Bronchial epithelial cell (primary cell): ENCODE measurements around the gene ZNRF2. TPM values are rescaled to one million over a fixed set of nuclear protein-coding genes. Genes with fewer than 3 reads are reported as not detected.
"Not testable (repeated sequence)": the region's sequence is repeated elsewhere in the genome, so short reads cannot be mapped to it uniquely, and the experiment has no call there.

Experiments
- DNase-seq: peaks from one replicate; pipeline ENCODE4 v3.0.0-alpha.2; 2010; ENCODE audit warnings: low read depth
- FAIRE-seq: peaks from 2 replicates; lab custom pipeline; 2011; peaks lifted over from hg19 to GRCh38; lab: Jason Lieb, UNC
- H3K27me3 ChIP-seq: 2 replicates; pipeline ENCODE4 v1.5.1; 2011; ENCODE audit warnings: low read length; ENCODE audit not compliant: control insufficient read depth, insufficient read depth
- H3K36me3 ChIP-seq: 2 replicates; pipeline ENCODE4 v1.5.1; 2011; ENCODE audit warnings: low read length; ENCODE audit not compliant: control insufficient read depth, insufficient read depth
- H3K4me3 ChIP-seq: 2 replicates; pipeline ENCODE4 v1.5.1; 2011; ENCODE audit warnings: mild to moderate bottlenecking, low read depth, low read length, control low read depth
- total RNA-seq: library from RNA; depleted of rRNA; stranded (reverse); fragments of >200 nt; gene quantifications from 2 replicates; pipeline ENCODE4 v1.2.1, GENCODE V29; 2014
- TF ChIP-seq, protein P1 (sequence below): IDR thresholded peaks from 2 replicates; pipeline ENCODE4 v1.5.1; 2011; ENCODE audit warnings: mild to moderate bottlenecking, moderate library complexity, low read length, control low read depth, inconsistent platforms; ENCODE audit not compliant: insufficient read depth, severe bottlenecking

The ZNRF2 gene
- total RNA-seq, 1 donor from 2014 or later = 18.4 TPM

DNA sequence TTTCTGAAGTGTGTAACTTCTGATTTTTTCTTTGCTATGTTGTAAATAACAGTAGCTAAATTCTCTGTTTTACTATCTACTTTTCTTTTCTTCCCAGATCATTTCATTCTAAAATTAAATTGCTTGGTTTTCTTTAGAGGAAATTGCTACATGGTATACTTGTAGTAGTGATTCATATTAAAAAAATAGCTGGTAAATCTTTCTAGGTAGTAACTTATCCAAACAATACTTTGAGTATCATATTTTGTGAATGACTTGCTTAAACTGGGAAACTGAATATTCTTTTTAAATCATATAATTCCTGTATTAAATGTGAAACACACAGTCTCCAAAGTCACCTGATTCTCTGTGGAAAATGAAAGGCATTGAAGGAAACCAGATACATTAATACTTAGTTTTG lies 85.5 kb downstream of the ZNRF2 start:
- FAIRE-seq (no peak), DNase-seq (no peak)
- Histone ChIP-seq H3K4me3 (no peak overlapping the region), H3K27me3 (no peaks in the 10 kb centered on the region), H3K36me3 (no peaks in the 10 kb centered on the region)
- TF ChIP-seq, protein P1, sequence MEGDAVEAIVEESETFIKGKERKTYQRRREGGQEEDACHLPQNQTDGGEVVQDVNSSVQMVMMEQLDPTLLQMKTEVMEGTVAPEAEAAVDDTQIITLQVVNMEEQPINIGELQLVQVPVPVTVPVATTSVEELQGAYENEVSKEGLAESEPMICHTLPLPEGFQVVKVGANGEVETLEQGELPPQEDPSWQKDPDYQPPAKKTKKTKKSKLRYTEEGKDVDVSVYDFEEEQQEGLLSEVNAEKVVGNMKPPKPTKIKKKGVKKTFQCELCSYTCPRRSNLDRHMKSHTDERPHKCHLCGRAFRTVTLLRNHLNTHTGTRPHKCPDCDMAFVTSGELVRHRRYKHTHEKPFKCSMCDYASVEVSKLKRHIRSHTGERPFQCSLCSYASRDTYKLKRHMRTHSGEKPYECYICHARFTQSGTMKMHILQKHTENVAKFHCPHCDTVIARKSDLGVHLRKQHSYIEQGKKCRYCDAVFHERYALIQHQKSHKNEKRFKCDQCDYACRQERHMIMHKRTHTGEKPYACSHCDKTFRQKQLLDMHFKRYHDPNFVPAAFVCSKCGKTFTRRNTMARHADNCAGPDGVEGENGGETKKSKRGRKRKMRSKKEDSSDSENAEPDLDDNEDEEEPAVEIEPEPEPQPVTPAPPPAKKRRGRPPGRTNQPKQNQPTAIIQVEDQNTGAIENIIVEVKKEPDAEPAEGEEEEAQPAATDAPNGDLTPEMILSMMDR = no peak

DNA sequence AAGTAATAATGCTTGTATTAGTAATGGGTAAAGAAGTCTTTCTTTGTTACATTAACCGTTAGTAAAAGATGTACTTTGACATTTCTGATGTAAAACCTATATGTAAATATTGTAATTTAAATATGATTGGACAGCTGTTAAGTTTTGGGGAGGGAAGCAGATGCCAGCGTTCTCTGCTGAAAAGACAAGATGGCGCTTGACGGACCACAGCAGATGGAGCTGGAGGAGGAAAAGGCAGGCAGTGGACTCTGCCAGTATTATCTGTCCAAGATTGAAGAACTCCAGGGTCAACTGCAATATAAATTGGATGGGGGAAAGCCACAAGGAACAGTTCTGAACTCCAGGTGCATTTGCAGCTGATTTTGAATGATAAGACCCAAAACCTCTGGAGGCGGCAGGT lies 86.9 kb downstream of the ZNRF2 start:
- Histone ChIP-seq H3K27me3 (no peaks in the 10 kb centered on the region), H3K4me3 (no peak overlapping the region), H3K36me3 (no peaks in the 10 kb centered on the region)
- FAIRE-seq (no peak), DNase-seq (no peak)
- TF ChIP-seq, protein P1 = no peak

DNA sequence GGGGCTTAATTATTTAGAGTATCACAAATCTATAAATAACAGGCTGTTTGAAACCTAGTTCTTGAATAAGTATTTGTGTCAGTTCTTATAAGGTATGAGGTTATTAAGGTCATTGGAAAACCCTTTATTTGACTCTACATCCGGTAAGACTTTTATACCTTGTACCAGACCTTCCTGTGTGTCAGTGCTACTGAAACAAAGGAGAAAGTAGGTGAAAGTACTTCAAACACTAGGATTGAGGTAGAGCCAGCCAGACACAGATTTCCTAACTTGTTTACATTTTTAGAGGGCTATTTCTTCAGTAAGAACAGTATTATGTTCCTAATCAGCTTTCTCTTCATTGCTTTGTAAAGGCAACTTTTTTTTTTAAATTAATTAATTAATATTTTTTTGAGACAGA lies 93.9 kb downstream of the ZNRF2 start:
- FAIRE-seq = no peak
- no peaks in the 10 kb centered on the region for H3K27me3 ChIP-seq
- H3K4me3 ChIP-seq = no peak overlapping the region
- TF ChIP-seq, protein P1 = no peak
- H3K36me3 ChIP-seq = no peaks in the 10 kb centered on the region
- DNase-seq = no peak

DNA sequence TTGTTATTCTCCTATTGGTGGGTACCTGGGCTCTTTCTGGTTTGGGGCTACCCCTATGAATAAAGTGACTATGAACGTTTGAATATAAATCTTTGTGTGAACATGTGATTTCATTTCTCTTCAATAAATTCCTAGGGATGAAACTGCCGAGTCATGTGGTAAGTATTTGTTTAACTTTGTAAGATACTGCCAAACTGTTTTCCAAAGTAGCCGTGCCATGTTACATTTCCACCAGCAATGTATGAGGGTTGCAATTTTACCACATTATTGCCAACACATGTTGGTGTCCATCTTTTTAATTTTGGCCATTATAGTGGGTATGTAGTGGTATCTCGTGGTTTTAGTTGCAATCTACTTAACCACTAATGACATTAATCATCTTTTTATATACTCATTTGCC lies 94.7 kb downstream of the ZNRF2 start:
- Histone ChIP-seq H3K4me3 (no peak overlapping the region), H3K36me3 (no peaks in the 10 kb centered on the region), H3K27me3 (no peaks in the 10 kb centered on the region)
- DNase-seq = no peak
- FAIRE-seq = no peak
- TF ChIP-seq, protein P1 = no peak

DNA sequence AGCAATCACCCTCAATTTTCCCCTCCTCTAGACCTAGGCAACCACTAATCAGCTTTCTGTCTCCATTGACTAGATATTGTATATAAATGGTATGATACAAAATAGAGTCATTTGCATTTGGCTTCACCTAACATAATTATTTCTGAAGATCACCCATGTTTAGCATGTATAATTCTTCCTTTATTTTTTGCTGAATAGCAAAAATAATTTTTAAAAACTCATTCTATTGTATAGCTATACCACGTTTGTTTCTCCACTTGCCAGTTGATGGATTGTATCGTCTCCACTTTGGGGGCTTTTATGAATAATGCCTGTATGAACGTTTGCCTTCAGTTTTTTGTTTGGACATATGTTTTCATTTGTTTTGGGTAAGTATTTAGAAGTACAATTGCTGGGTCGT lies 95.3 kb downstream of the ZNRF2 start:
- FAIRE-seq = no peak
- DNase-seq = no peak
- TF ChIP-seq, protein P1 = no peak
- no peak overlapping the region for H3K4me3 ChIP-seq
- H3K36me3 ChIP-seq = no peaks in the 10 kb centered on the region
- H3K27me3 ChIP-seq = no peaks in the 10 kb centered on the region

DNA sequence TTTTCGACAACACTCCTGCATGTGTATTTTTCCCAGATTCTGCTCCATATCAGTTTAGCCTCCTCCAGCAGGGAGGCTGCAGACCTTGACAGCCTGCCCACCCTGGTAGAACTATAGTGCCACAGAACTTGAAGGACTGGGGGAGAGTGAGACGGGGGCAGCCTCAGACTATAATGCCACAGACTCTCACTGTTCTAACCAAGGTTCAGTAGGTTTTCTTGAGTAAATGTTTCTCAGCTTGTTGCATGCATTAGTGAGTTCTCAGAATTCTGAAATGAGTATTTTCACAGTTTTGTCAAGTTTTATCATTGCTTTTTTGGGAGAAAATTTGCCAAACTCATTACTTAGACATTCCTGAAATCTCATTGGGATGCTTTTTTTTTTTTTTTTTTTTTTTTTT lies 95.9 kb downstream of the ZNRF2 start:
- Histone ChIP-seq H3K27me3 (no peaks in the 10 kb centered on the region), H3K36me3 (no peaks in the 10 kb centered on the region), H3K4me3 (no peak overlapping the region)
- TF ChIP-seq, protein P1 = no peak
- DNase-seq (no peak), FAIRE-seq (no peak)

DNA sequence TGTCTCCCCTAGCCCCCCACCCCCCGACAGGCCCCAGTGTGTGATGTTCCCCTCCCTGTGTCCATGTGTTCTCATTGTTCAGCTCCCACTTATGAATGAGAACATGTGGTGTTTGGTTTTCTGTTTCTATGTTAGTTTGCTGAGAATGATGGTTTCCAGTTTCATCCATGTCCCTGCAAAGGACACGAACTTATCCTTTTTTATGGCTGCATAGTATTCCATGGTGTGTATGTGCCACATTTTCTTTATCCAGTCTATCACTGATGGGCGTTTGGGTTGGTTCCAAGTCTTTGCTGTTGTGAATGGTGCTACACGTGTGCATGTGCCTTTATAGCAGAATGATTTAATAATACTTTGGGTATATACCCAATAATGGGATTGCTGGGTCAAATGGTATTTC lies 96.4 kb downstream of the ZNRF2 start:
- not testable (repeated sequence) for FAIRE-seq, H3K36me3 ChIP-seq, DNase-seq, H3K4me3 ChIP-seq, H3K27me3 ChIP-seq
